ENCODE data around the gene CEP112. TPM values are rescaled to one million over a fixed set of nuclear protein-coding genes. Genes with fewer than 3 reads are reported as not detected.

Gene CEP112
- total RNA-seq, 1 donor from 2014 or later: 13.9 TPM

DNA sequence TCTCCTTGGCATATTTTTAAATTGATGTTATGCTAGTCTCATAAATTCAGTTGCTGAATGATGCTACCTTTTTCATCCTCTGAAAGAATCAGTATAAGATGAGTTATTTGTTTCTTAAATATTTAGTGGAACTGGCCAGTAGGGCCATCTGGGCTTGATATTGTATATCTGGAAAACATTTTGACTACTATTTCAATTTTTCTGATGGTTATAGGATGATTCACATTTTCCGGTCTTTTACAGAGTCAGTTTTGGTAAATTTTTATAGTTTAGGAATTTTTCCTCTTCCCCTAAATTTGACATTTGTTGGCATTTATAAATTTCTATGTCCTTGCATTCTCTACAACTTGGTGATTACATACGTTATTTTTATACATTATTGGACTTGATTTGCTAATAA is 334.2 kb downstream of the CEP112 start:
- H3K4me3 Mint-ChIP-seq (ENCODE audit: unreplicated experiment): no peak overlapping the region
- no peaks in the 10 kb centered on the region for H3K9me3 Mint-ChIP-seq (ENCODE audit: unreplicated experiment)
- H3K27ac ChIP-seq (ENCODE audit: low read depth, low read length): no peak overlapping the region
- no peaks in the 10 kb centered on the region for H3K36me3 ChIP-seq (ENCODE audit: insufficient read depth, low read length)
- no peak overlapping the region for H3K4me2 ChIP-seq (ENCODE audit: low read length)
- peaks cover 6% of the 10 kb centered on the region for H3K4me1 Mint-ChIP-seq (ENCODE audit: low read depth, unreplicated experiment)
- TF ChIP-seq, protein P1, sequence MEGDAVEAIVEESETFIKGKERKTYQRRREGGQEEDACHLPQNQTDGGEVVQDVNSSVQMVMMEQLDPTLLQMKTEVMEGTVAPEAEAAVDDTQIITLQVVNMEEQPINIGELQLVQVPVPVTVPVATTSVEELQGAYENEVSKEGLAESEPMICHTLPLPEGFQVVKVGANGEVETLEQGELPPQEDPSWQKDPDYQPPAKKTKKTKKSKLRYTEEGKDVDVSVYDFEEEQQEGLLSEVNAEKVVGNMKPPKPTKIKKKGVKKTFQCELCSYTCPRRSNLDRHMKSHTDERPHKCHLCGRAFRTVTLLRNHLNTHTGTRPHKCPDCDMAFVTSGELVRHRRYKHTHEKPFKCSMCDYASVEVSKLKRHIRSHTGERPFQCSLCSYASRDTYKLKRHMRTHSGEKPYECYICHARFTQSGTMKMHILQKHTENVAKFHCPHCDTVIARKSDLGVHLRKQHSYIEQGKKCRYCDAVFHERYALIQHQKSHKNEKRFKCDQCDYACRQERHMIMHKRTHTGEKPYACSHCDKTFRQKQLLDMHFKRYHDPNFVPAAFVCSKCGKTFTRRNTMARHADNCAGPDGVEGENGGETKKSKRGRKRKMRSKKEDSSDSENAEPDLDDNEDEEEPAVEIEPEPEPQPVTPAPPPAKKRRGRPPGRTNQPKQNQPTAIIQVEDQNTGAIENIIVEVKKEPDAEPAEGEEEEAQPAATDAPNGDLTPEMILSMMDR (IDR thresholded peaks at IDR 0.05; ENCODE audit: insufficient read depth, low read depth, low read length): no peak
- TF ChIP-seq EZH2 (IDR thresholded peaks at IDR 0.05; ENCODE audit: insufficient read depth, low read length): no peak
- H3K4me1 ChIP-seq (ENCODE audit: insufficient read depth, low read length): peaks cover 8% of the 10 kb centered on the region
- H3K9ac ChIP-seq (ENCODE audit: low read length): no peak overlapping the region
- no peaks in the 10 kb centered on the region for H3K36me3 Mint-ChIP-seq (ENCODE audit: low read depth, unreplicated experiment)
- H3K27me3 Mint-ChIP-seq (ENCODE audit: low read depth, unreplicated experiment): no peaks in the 10 kb centered on the region
- no peaks in the 10 kb centered on the region for H3K79me2 ChIP-seq (ENCODE audit: insufficient read depth, low read length)
- no peaks in the 10 kb centered on the region for H3K27me3 ChIP-seq (ENCODE audit: insufficient read depth, low read length)
- no peak overlapping the region for H3K27ac Mint-ChIP-seq (ENCODE audit: unreplicated experiment)
- DNase-seq (ENCODE audit: low read depth) (no peak), FAIRE-seq (no peak)
- no peak overlapping the region for H3K4me3 ChIP-seq (ENCODE audit: insufficient read depth, low read depth, low read length)
- no peaks in the 10 kb centered on the region for H3K9me3 ChIP-seq (ENCODE audit: insufficient read depth, low read depth, low read length)
- no peaks in the 10 kb centered on the region for H4K20me1 ChIP-seq (ENCODE audit: insufficient read depth, low read length)
- H2AFZ ChIP-seq (ENCODE audit: low read depth, low read length): no peak overlapping the region

DNA sequence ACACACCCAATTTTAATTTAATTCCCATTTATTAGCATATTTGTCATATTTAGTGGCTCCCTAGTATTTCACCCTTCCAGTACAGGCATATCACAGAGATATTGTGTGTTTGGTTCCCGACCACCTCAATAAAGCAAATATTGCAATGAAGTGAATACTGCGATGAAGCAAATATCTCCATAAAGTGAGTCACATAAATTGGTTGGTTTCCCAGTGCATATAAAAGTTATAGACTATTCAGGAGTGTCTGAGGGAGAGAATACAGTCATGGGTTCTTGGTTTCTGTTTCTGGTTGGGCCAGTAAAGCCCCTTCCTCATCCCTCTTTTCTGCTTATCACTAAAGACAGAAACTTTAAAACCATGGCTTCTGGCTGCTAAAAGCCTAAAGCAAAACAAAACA is 335.1 kb downstream of the CEP112 start:
- H2AFZ ChIP-seq (ENCODE audit: low read depth, low read length): no peak overlapping the region
- Mint-ChIP-seq H3K27me3 (ENCODE audit: low read depth, unreplicated experiment) (no peaks in the 10 kb centered on the region), H3K36me3 (ENCODE audit: low read depth, unreplicated experiment) (no peaks in the 10 kb centered on the region), H3K4me1 (ENCODE audit: low read depth, unreplicated experiment) (peaks cover 6% of the 10 kb centered on the region), H3K4me3 (ENCODE audit: unreplicated experiment) (no peak overlapping the region), H3K27ac (ENCODE audit: unreplicated experiment) (no peak overlapping the region), H3K9me3 (ENCODE audit: unreplicated experiment) (no peaks in the 10 kb centered on the region)
- no peak overlapping the region for H3K9ac ChIP-seq (ENCODE audit: low read length)
- H3K4me1 ChIP-seq (ENCODE audit: insufficient read depth, low read length): peaks cover 8% of the 10 kb centered on the region
- H3K27me3 ChIP-seq (ENCODE audit: insufficient read depth, low read length): no peaks in the 10 kb centered on the region
- no peak overlapping the region for H3K4me3 ChIP-seq (ENCODE audit: insufficient read depth, low read depth, low read length)
- H3K36me3 ChIP-seq (ENCODE audit: insufficient read depth, low read length): no peaks in the 10 kb centered on the region
- H3K4me2 ChIP-seq (ENCODE audit: low read length): no peak overlapping the region
- H3K27ac ChIP-seq (ENCODE audit: low read depth, low read length): no peak overlapping the region
- no peak for FAIRE-seq
- H3K9me3 ChIP-seq (ENCODE audit: insufficient read depth, low read depth, low read length): no peaks in the 10 kb centered on the region
- H3K79me2 ChIP-seq (ENCODE audit: insufficient read depth, low read length): no peaks in the 10 kb centered on the region
- H4K20me1 ChIP-seq (ENCODE audit: insufficient read depth, low read length): no peaks in the 10 kb centered on the region
- TF ChIP-seq, protein P1 (IDR thresholded peaks at IDR 0.05; ENCODE audit: insufficient read depth, low read depth, low read length): no peak
- no peak for TF ChIP-seq EZH2 (IDR thresholded peaks at IDR 0.05; ENCODE audit: insufficient read depth, low read length)
- DNase-seq (ENCODE audit: low read depth): peak; percentile 18

DNA sequence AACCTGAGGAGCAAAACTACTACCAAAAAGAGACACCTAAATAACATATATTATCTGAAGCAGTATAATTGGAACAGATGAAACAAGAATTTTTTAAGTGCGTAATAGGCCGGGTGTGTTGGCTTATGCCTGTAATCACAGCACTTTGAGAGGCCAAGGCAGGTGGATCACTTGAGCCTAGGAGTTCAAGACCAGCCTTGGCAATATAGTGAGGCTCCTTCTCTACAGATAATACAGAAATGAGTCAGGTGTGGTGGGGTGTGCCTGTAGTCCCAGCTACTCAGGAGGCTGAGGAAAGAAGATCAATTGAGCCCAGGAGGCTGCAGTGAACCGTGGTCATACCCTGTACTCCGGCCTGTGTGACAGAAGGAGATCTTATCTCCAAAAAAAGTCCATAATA is 336.3 kb downstream of the CEP112 start:
- no peaks in the 10 kb centered on the region for H4K20me1 ChIP-seq (ENCODE audit: insufficient read depth, low read length)
- Mint-ChIP-seq H3K36me3 (ENCODE audit: low read depth, unreplicated experiment) (no peaks in the 10 kb centered on the region), H3K27ac (ENCODE audit: unreplicated experiment) (no peak overlapping the region), H3K4me1 (ENCODE audit: low read depth, unreplicated experiment) (peaks cover 7% of the 10 kb centered on the region), H3K27me3 (ENCODE audit: low read depth, unreplicated experiment) (no peaks in the 10 kb centered on the region), H3K4me3 (ENCODE audit: unreplicated experiment) (no peak overlapping the region), H3K9me3 (ENCODE audit: unreplicated experiment) (no peaks in the 10 kb centered on the region)
- no peak overlapping the region for H2AFZ ChIP-seq (ENCODE audit: low read depth, low read length)
- no peaks in the 10 kb centered on the region for H3K79me2 ChIP-seq (ENCODE audit: insufficient read depth, low read length)
- FAIRE-seq: no peak
- no peaks in the 10 kb centered on the region for H3K9me3 ChIP-seq (ENCODE audit: insufficient read depth, low read depth, low read length)
- no peak overlapping the region for H3K4me2 ChIP-seq (ENCODE audit: low read length)
- TF ChIP-seq, protein P1 (IDR thresholded peaks at IDR 0.05; ENCODE audit: insufficient read depth, low read depth, low read length): no peak
- no peak for TF ChIP-seq EZH2 (IDR thresholded peaks at IDR 0.05; ENCODE audit: insufficient read depth, low read length)
- no peak overlapping the region for H3K4me3 ChIP-seq (ENCODE audit: insufficient read depth, low read depth, low read length)
- H3K27me3 ChIP-seq (ENCODE audit: insufficient read depth, low read length): no peaks in the 10 kb centered on the region
- no peak overlapping the region for H3K27ac ChIP-seq (ENCODE audit: low read depth, low read length)
- peaks cover 8% of the 10 kb centered on the region for H3K4me1 ChIP-seq (ENCODE audit: insufficient read depth, low read length)
- no peak overlapping the region for H3K9ac ChIP-seq (ENCODE audit: low read length)
- DNase-seq (ENCODE audit: low read depth): no peak
- H3K36me3 ChIP-seq (ENCODE audit: insufficient read depth, low read length): no peaks in the 10 kb centered on the region

Measured in astrocyte (in vitro differentiated cells and primary cell).